K562 (cell line): ENCODE measurements around the gene SKAP1. TPM values are rescaled to one million over a fixed set of nuclear protein-coding genes. Genes with fewer than 3 reads are reported as not detected.

Experiments used
- ATAC-seq: fragments of 200-7000 bp; cut with Tn5 transposase; 3 replicates; pipeline ENCODE4 v1.9.1; 2020; ENCODE audit warnings: moderate library complexity
- BruUV-seq: library from RNA; stranded (reverse); fragments of 400-500 nt; replicated peaks from 2 replicates; lab custom pipeline; 2021; lab: Mats Ljungman, UMichigan
- CTCF ChIA-PET: fragments of 300-600 bp; formaldehyde crosslinking; extraction: SDS; loops from one replicate; lab custom pipeline; 2021; ENCODE audit warnings: low intra/inter-chr PET ratio; lab: Yijun Ruan, JAX
- POLR2A ChIA-PET: fragments of 300-600, 350-650 bp; sonication (Branson Sonifier 250); formaldehyde crosslinking; extraction: SDS; loops from one replicate; lab custom pipeline; 2021; ENCODE audit warnings: antibody characterized with exemption, inconsistent platforms; lab: Yijun Ruan, JAX
- DNase-seq, 4 experiments: peaks; one replicate each; pipeline versions ENCODE4 v3.0.0 to v3.0.0-alpha.2; 2011 to 2018; ENCODE audit warnings: low spot score in 3 of 4, mixed read lengths in 3 of 4; ENCODE audit errors: extremely low read depth in 1 of 4
- FAIRE-seq: peaks from 2 replicates; lab custom pipeline; 2011; peaks lifted over from hg19 to GRCh38; lab: Jason Lieb, UNC
- H2AFZ ChIP-seq: 2 replicates; pipeline ENCODE4 v1.6.0; 2011; ENCODE audit warnings: low read depth, low read length, control low read depth, inconsistent platforms
- H3K27ac ChIP-seq: fragments of 200-600 bp; 3 replicates; pipeline ENCODE4 v1.8.0; 2011; ENCODE audit warnings: low read depth, mild to moderate bottlenecking, control low read depth, inconsistent platforms, low read length, moderate library complexity, mixed read lengths; ENCODE audit errors: extremely low read depth
- H3K27me3 ChIP-seq, 2 experiments: fragments of 300-600 bp in 1 of 2; 2 replicates in 1 of 2; 3 replicates in 1 of 2; pipeline versions ENCODE4 v1.6.0 to v1.8.0; 2011; ENCODE audit warnings: inconsistent platforms in 2 of 2, low read length in 2 of 2, mild to moderate bottlenecking in 1 of 2, mixed read lengths in 1 of 2, moderate library complexity in 1 of 2; ENCODE audit not compliant: control insufficient read depth in 2 of 2, insufficient read depth in 2 of 2
- H3K36me3 ChIP-seq: fragments of 300-600 bp; 3 replicates; pipeline ENCODE4 v1.8.0; 2011; ENCODE audit warnings: mild to moderate bottlenecking, low read length, inconsistent platforms; ENCODE audit not compliant: control insufficient read depth, insufficient read depth
- H3K4me1 ChIP-seq, 2 experiments: fragments of 200-600 bp in 1 of 2; replicated peaks in 1 of 2; 2 replicates in 1 of 2; 3 replicates in 1 of 2; pipeline versions ENCODE4 v1.5.1 to v1.8.0; 2011; ENCODE audit warnings: inconsistent platforms in 2 of 2, low read length in 2 of 2, mild to moderate bottlenecking in 1 of 2, mixed read lengths in 1 of 2, moderate library complexity in 1 of 2; ENCODE audit not compliant: control insufficient read depth in 2 of 2, insufficient read depth in 2 of 2
- H3K4me2 ChIP-seq: 2 replicates; pipeline ENCODE4 v1.6.1; 2011; ENCODE audit warnings: low read length, control low read depth, inconsistent platforms, mixed read lengths; ENCODE audit not compliant: insufficient read depth
- H3K4me3 ChIP-seq: fragments of 200-600 bp; sonication (generic), shearing (Covaris generic); 2 replicates; pipeline ENCODE4 v1.5.1; 2016; ENCODE audit warnings: control low read depth, inconsistent platforms
- H3K79me2 ChIP-seq: fragments of 200-600 bp; 3 replicates; pipeline ENCODE4 v1.8.0; 2011; ENCODE audit warnings: low read length, inconsistent platforms; ENCODE audit not compliant: control insufficient read depth, insufficient read depth
- H3K9ac ChIP-seq, 2 experiments: 2 replicates each; pipeline versions ENCODE4 v1.6.0 to v1.6.1; 2011; ENCODE audit warnings: low read depth in 2 of 2, low read length in 2 of 2, control low read depth in 1 of 2, inconsistent platforms in 1 of 2, mild to moderate bottlenecking in 1 of 2, mixed read lengths in 1 of 2; ENCODE audit not compliant: insufficient read depth in 1 of 2
- H3K9me1 ChIP-seq: one replicate; pipeline ENCODE4 v1.6.0; 2011; ENCODE audit warnings: inconsistent platforms, mild to moderate bottlenecking, low read length, moderate library complexity; ENCODE audit not compliant: control insufficient read depth, insufficient read depth
- H3K9me3 ChIP-seq: replicated peaks from 2 replicates; pipeline ENCODE4 v1.5.1; 2011; ENCODE audit warnings: low read depth, low read length, inconsistent platforms; ENCODE audit not compliant: control insufficient read depth, insufficient read depth
- H4K20me1 ChIP-seq: replicated peaks from 2 replicates; pipeline ENCODE4 v1.6.1; 2011; ENCODE audit warnings: low read length, inconsistent platforms, mixed read lengths; ENCODE audit not compliant: control insufficient read depth, insufficient read depth
- EGR1 ChIP-seq: fragments of 450-650 bp; conservative IDR thresholded peaks from 2 replicates; pipeline ENCODE4 v1.6.1; 2017; ENCODE audit warnings: mild to moderate bottlenecking
- ELF2 ChIP-seq: fragments of 250-450 bp; sonication (Bioruptor Pico); IDR thresholded peaks from 2 replicates; pipeline ENCODE4 v1.5.0; 2021; ENCODE audit warnings: mild to moderate bottlenecking
- FUS ChIP-seq: fragments of 200-400 bp; formaldehyde crosslinking; optimal IDR thresholded peaks from 2 replicates; pipeline ENCODE3; 2017; ENCODE audit warnings: low read depth, low read length
- IRF1 ChIP-seq: sonication (generic); formaldehyde crosslinking; IDR thresholded peaks from 2 replicates; pipeline ENCODE4 v1.8.0; 2022; ENCODE audit warnings: missing genetic modification reagents, mild to moderate bottlenecking, borderline replicate concordance
- JUNB ChIP-seq: fragments of 450-650 bp; formaldehyde crosslinking; conservative IDR thresholded peaks from 2 replicates; pipeline ENCODE4 v1.4.0; 2020; ENCODE audit warnings: mild to moderate bottlenecking
- NR0B1 ChIP-seq: fragments of 450-650 bp; IDR thresholded peaks from one replicate; pipeline ENCODE4 v1.6.1; 2018; ENCODE audit warnings: mild to moderate bottlenecking, moderate library complexity; ENCODE audit not compliant: partially characterized antibody
- NR1H2 ChIP-seq: sonication (generic); formaldehyde crosslinking; IDR thresholded peaks from 2 replicates; pipeline ENCODE4 v1.4.0; 2020; ENCODE audit warnings: mild to moderate bottlenecking, missing genetic modification reagents
- NR3C1 ChIP-seq: sonication (generic); formaldehyde crosslinking; IDR thresholded peaks from 2 replicates; pipeline ENCODE4 v1.8.1; 2022; ENCODE audit warnings: missing genetic modification reagents
- RBM17 ChIP-seq: fragments of 200-400 bp; formaldehyde crosslinking; IDR thresholded peaks from 2 replicates; pipeline ENCODE4 v1.6.1; 2017; ENCODE audit warnings: low read depth, mild to moderate bottlenecking, low read length, borderline replicate concordance
- RBM39 ChIP-seq: fragments of 200-400 bp; formaldehyde crosslinking; optimal IDR thresholded peaks from 2 replicates; pipeline ENCODE3; 2018; ENCODE audit warnings: low read depth, low read length
- SUPT5H ChIP-seq: fragments of 450-650 bp; IDR thresholded peaks from 2 replicates; pipeline ENCODE4 v1.6.1; 2016
- TSC22D4 ChIP-seq: fragments of 450-650 bp; IDR thresholded peaks from 2 replicates; pipeline ENCODE4 v1.6.1; 2016; ENCODE audit warnings: missing genetic modification characterization, missing biosample characterization, control low read depth
- ZBTB34 ChIP-seq: fragments of 250-450 bp; sonication (Bioruptor Pico); IDR thresholded peaks from 2 replicates; pipeline ENCODE4 v1.8.0; 2021; ENCODE audit warnings: mild to moderate bottlenecking, moderate library complexity
- ZBTB7A ChIP-seq: IDR thresholded peaks from 2 replicates; pipeline ENCODE4 v1.6.1; 2011; ENCODE audit warnings: low read depth, mild to moderate bottlenecking, low read length, moderate library complexity, borderline replicate concordance; ENCODE audit not compliant: control insufficient read depth
- ZNF395 ChIP-seq: fragments of 200-800 bp; sonication (Bioruptor generic); IDR thresholded peaks from 2 replicates; pipeline ENCODE4 v1.6.1; 2017; ENCODE audit warnings: missing genetic modification characterization, missing compliant biosample characterization
- ZNF561 ChIP-seq: fragments of 450-650 bp; formaldehyde crosslinking; conservative IDR thresholded peaks from 2 replicates; pipeline ENCODE4 v1.4.0; 2020; ENCODE audit warnings: mild to moderate bottlenecking, moderate library complexity
- ZNF644 ChIP-seq: fragments of 200-800 bp; sonication (Bioruptor generic); IDR thresholded peaks from 2 replicates; pipeline ENCODE4 v1.6.1; 2016; ENCODE audit warnings: low read depth, missing genetic modification characterization, missing compliant biosample characterization
- ZNF740 ChIP-seq, 3 experiments: fragments of 200-800 bp in 1 of 3; sonication (Bioruptor generic) in 1 of 3; sonication (generic) in 1 of 3; formaldehyde crosslinking in 1 of 3; IDR thresholded peaks; 2 replicates each; pipeline versions ENCODE4 v1.6.1 to v1.8.0; 2016 to 2022; ENCODE audit warnings: mild to moderate bottlenecking in 2 of 3, missing compliant biosample characterization in 2 of 3, missing genetic modification characterization in 2 of 3, missing genetic modification reagents in 1 of 3
- WGBS: fragments of 100-300 bp; shearing (Covaris generic); methylation state at CpG from one replicate; pipeline ENCODE4 v1.1.6; 2016; ENCODE audit warnings: low coverage, mixed read lengths; ENCODE audit not compliant: insufficient coverage; ENCODE audit errors: missing lambda C conversion rate; 5-methylcytosine and 5-hydroxymethylcytosine counted together
- in situ Hi-C: fragments of 300-500 bp; cut with MboI; formaldehyde crosslinking; loops from 4 replicates; pipeline ENCODE4 v1.15.0; 2018; ENCODE audit warnings: inconsistent platforms, mixed read lengths
- intact Hi-C: fragments of 100-400 bp; cut with micrococcal nuclease; formaldehyde crosslinking; loops from 2 replicates; pipeline ENCODE4 v1.14.2; 2022
- polyA plus RNA-seq, 8 experiments: library from polyadenylated mRNA; depleted of rRNA in 4 of 8; stranded (reverse) in 5 of 8; unstranded in 3 of 8; fragments of >200 nt; fragmentation: Nextera tagmentation in 2 of 8; fragmentation: Illumina TruSeq in 1 of 8; extraction: Ambion mirVana in 2 of 8; extraction: Trizol in 1 of 8; gene quantifications; 2 replicates each; pipeline versions ENCODE4 v1.2.1 to v1.2.3, GENCODE V29; 2011 to 2014; ENCODE audit warnings: inconsistent platforms in 1 of 8, missing spikeins in 1 of 8
- total RNA-seq, 7 experiments: library from RNA; depleted of rRNA in 6 of 7; stranded (reverse); fragments of >200 nt in 6 of 7; fragmentation: Illumina TruSeq in 2 of 7; extraction: Trizol in 2 of 7; gene quantifications; 2 replicates each; pipeline versions ENCODE4 v1.2.1 to v1.2.3, GENCODE V29; 2011 to 2021; ENCODE audit warnings: low replicate concordance in 1 of 7

The SKAP1 gene
- total and polyA plus RNA-seq, 9 of the 15 experiments (the other 6 are each of a cell fraction or from before 2014, with no cell fraction given): 0.06 to 0.80 (median 0.10) TPM; not detected in 4

- DNase-seq (no peak), FAIRE-seq (no peak), ATAC-seq (no peak)
- intact Hi-C loops (no loop called here), in situ Hi-C loops (no loop called here)
- no peaks in the 10 kb centered on the region for H3K9me3 ChIP-seq
- H3K9ac ChIP-seq: no peak overlapping the region
- no peak overlapping the region for H3K4me2 ChIP-seq
- POLR2A ChIA-PET: interaction anchor here (0.7 to 2.7 kb wide), 4 partner anchors 10 to 162 kb away, joined by 3 to 9 read pairs (median 3); partner anchors contain the start of gene CDK5RAP3
- H3K4me1 ChIP-seq: peaks cover 0 to 17% of the 10 kb centered on the region in 2 experiments; a peak in 3 of 5 replicates
- H3K27ac ChIP-seq: no peak overlapping the region
- H3K79me2 ChIP-seq: peaks cover 31% of the 10 kb centered on the region
- no peaks in the 10 kb centered on the region for H4K20me1 ChIP-seq
- H2AFZ ChIP-seq: no peak overlapping the region
- CTCF ChIA-PET: no interaction called here
- H3K4me3 ChIP-seq: no peak overlapping the region
- H3K27me3 ChIP-seq: no peaks in the 10 kb centered on the region
- H3K36me3 ChIP-seq: peaks cover 27% of the 10 kb centered on the region; the same call in 2 of the 3 replicates
- WGBS: 82% methylated on average over 2 of the region's 2 CpGs
- no TSS peak for BruUV-seq
- H3K9me1 ChIP-seq: no peaks in the 10 kb centered on the region
- TF ChIP-seq IRF1 (CRISPR knock-in tag) (no peak), ZNF740 (CRISPR knock-in tag; IDR thresholded peaks at IDR 0.05) (no peak), ZNF740 (tag; IDR thresholded peaks at IDR 0.05) (no peak), FUS (no peak), RBM39 (no peak), ZNF644 (tag) (no peak), ZNF395 (no peak), JUNB (CRISPR knock-in tag) (no peak), NR3C1 (no peak), EGR1 (no peak), ZBTB7A (no peak), NR0B1 (no peak), ZBTB34 (CRISPR knock-in tag) (no peak), TSC22D4 (no peak), ZNF561 (no peak), NR1H2 (CRISPR knock-in tag) (no peak), SUPT5H (no peak), RBM17 (no peak), ELF2 (no peak)
Measured at GRCh38 chr17:48111937-48112241, 318.1 kb downstream of the SKAP1 start.
